ENCODE data around the gene ATP13A3. TPM values are rescaled to one million over a fixed set of nuclear protein-coding genes. Genes with fewer than 3 reads are reported as not detected.

The ATP13A3 gene
- total and polyA plus RNA-seq, 2 experiments from 2014 or later = 20.0 to 202 TPM

GRCh38 chr3:194507571-194507970 lies 20.8 kb upstream of the ATP13A3 start:
- Histone ChIP-seq H4K20me1 (replicated peaks; ENCODE audit: insufficient read depth) (no peaks in the 10 kb centered on the region), H2AFZ (no peak overlapping the region), H3K9me2 (ENCODE audit: insufficient read depth) (no peaks in the 10 kb centered on the region), H3K79me2 (replicated peaks; ENCODE audit: insufficient read depth) (no peaks in the 10 kb centered on the region), H3K4me1 (ENCODE audit: insufficient read depth) (no peaks in the 10 kb centered on the region), H3K27ac (ENCODE audit: low read depth) (no peak overlapping the region), H3K4me2 (no peak overlapping the region), H3K4me3 (no peak overlapping the region), H3K27me3 (ENCODE audit: insufficient read depth) (no peaks in the 10 kb centered on the region), H3K36me3 (ENCODE audit: insufficient read depth) (no peaks in the 10 kb centered on the region), H3F3A (replicated peaks; ENCODE audit: low read depth) (no peaks in the 10 kb centered on the region)
- Mint-ChIP-seq H3K27ac (no peak overlapping the region), H3K27me3 (ENCODE audit: insufficient read depth, low read depth, poor library complexity) (no peaks in the 10 kb centered on the region), H3K36me3 (ENCODE audit: low read depth) (no peaks in the 10 kb centered on the region; the same call in 2 of the 3 replicates), H3K4me1 (no peaks in the 10 kb centered on the region), H3K4me3 (no peak overlapping the region), H3K9me3 (no peaks in the 10 kb centered on the region; the same call in 2 of the 3 replicates)
- TF ChIP-seq ZNF462 (CRISPR knock-in tag; IDR thresholded peaks at IDR 0.05) = no peak
- TF ChIP-seq ZNF331 (CRISPR knock-in tag; IDR thresholded peaks at IDR 0.05; ENCODE audit: low read depth) = no peak
- TF ChIP-seq ZNF114 (CRISPR knock-in tag; IDR thresholded peaks at IDR 0.05) = no peak
- TF ChIP-seq JUNB (IDR thresholded peaks at IDR 0.05; ENCODE audit: unreplicated experiment) = no peak
- TF ChIP-seq ETS1 (IDR thresholded peaks at IDR 0.05) = no peak
- TF ChIP-seq STAT1 (IDR thresholded peaks at IDR 0.05; ENCODE audit: unreplicated experiment) = no peak
- TF ChIP-seq CREB1 (CRISPR knock-in tag; IDR thresholded peaks at IDR 0.05; ENCODE audit: low read depth) = no peak
- no peak for TF ChIP-seq EZH2phosphoT487 (IDR thresholded peaks at IDR 0.05; ENCODE audit: unreplicated experiment)
- TF ChIP-seq, protein P1, sequence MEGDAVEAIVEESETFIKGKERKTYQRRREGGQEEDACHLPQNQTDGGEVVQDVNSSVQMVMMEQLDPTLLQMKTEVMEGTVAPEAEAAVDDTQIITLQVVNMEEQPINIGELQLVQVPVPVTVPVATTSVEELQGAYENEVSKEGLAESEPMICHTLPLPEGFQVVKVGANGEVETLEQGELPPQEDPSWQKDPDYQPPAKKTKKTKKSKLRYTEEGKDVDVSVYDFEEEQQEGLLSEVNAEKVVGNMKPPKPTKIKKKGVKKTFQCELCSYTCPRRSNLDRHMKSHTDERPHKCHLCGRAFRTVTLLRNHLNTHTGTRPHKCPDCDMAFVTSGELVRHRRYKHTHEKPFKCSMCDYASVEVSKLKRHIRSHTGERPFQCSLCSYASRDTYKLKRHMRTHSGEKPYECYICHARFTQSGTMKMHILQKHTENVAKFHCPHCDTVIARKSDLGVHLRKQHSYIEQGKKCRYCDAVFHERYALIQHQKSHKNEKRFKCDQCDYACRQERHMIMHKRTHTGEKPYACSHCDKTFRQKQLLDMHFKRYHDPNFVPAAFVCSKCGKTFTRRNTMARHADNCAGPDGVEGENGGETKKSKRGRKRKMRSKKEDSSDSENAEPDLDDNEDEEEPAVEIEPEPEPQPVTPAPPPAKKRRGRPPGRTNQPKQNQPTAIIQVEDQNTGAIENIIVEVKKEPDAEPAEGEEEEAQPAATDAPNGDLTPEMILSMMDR (conservative IDR thresholded peaks at IDR 0.05; ENCODE audit: low read depth in 2 of 2) = no peak
- TF ChIP-seq, protein P2, sequence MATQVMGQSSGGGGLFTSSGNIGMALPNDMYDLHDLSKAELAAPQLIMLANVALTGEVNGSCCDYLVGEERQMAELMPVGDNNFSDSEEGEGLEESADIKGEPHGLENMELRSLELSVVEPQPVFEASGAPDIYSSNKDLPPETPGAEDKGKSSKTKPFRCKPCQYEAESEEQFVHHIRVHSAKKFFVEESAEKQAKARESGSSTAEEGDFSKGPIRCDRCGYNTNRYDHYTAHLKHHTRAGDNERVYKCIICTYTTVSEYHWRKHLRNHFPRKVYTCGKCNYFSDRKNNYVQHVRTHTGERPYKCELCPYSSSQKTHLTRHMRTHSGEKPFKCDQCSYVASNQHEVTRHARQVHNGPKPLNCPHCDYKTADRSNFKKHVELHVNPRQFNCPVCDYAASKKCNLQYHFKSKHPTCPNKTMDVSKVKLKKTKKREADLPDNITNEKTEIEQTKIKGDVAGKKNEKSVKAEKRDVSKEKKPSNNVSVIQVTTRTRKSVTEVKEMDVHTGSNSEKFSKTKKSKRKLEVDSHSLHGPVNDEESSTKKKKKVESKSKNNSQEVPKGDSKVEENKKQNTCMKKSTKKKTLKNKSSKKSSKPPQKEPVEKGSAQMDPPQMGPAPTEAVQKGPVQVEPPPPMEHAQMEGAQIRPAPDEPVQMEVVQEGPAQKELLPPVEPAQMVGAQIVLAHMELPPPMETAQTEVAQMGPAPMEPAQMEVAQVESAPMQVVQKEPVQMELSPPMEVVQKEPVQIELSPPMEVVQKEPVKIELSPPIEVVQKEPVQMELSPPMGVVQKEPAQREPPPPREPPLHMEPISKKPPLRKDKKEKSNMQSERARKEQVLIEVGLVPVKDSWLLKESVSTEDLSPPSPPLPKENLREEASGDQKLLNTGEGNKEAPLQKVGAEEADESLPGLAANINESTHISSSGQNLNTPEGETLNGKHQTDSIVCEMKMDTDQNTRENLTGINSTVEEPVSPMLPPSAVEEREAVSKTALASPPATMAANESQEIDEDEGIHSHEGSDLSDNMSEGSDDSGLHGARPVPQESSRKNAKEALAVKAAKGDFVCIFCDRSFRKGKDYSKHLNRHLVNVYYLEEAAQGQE (IDR thresholded peaks at IDR 0.05; ENCODE audit: unreplicated experiment) = no peak
- no peak for TF ChIP-seq POLR2AphosphoS5 (IDR thresholded peaks at IDR 0.05; ENCODE audit: low read depth)
- TF ChIP-seq NANOG (IDR thresholded peaks at IDR 0.05; ENCODE audit: borderline replicate concordance) = no peak
- no peak for TF ChIP-seq EZH2 (IDR thresholded peaks at IDR 0.05; ENCODE audit: low read depth, unreplicated experiment)
- no peak; the same call in 2 of the 3 replicates for ATAC-seq
- no peak for DNase-seq (ENCODE audit: low spot score)
